ENCODE measurements around the gene ANKS6. TPM values are rescaled to one million over a fixed set of nuclear protein-coding genes. Genes with fewer than 3 reads are reported as not detected.

The ANKS6 gene
- total and polyA plus RNA-seq, 2 experiments from 2014 or later, result 36.9 to 59.0 TPM

- Histone ChIP-seq H3K27ac (ENCODE audit: low read depth) (no peak overlapping the region), H4K20me1 (replicated peaks; ENCODE audit: insufficient read depth) (peaks cover 3% of the 10 kb centered on the region; the same call in 1 of the 2 replicates), H3K27me3 (ENCODE audit: insufficient read depth) (peaks cover 24% of the 10 kb centered on the region), H3K9me2 (ENCODE audit: insufficient read depth) (no peaks in the 10 kb centered on the region), H3K36me3 (ENCODE audit: insufficient read depth) (no peaks in the 10 kb centered on the region), H3K4me1 (ENCODE audit: insufficient read depth) (peaks cover 23% of the 10 kb centered on the region), H3K4me3 (no peak overlapping the region), H3K79me2 (replicated peaks; ENCODE audit: insufficient read depth) (no peaks in the 10 kb centered on the region), H2AFZ (no peak overlapping the region), H3K4me2 (no peak overlapping the region), H3F3A (replicated peaks; ENCODE audit: low read depth) (0 out of 2 replicates have a peak, but pooled peaks cover 6% of the 10 kb centered on the region)
- Mint-ChIP-seq H3K4me1 (peaks cover 31% of the 10 kb centered on the region), H3K36me3 (ENCODE audit: low read depth) (no peaks in the 10 kb centered on the region), H3K27me3 (ENCODE audit: insufficient read depth, low read depth, poor library complexity) (peaks cover 17% of the 10 kb centered on the region), H3K9me3 (no peaks in the 10 kb centered on the region), H3K27ac (no peak overlapping the region), H3K4me3 (no peak overlapping the region)
- DNase-seq (ENCODE audit: low spot score), result no peak
- no peak for ATAC-seq
- TF ChIP-seq EZH2phosphoT487 (IDR thresholded peaks at IDR 0.05; ENCODE audit: unreplicated experiment), result no peak
- TF ChIP-seq POLR2AphosphoS5 (IDR thresholded peaks at IDR 0.05; ENCODE audit: low read depth), result no peak
- TF ChIP-seq, protein P1, sequence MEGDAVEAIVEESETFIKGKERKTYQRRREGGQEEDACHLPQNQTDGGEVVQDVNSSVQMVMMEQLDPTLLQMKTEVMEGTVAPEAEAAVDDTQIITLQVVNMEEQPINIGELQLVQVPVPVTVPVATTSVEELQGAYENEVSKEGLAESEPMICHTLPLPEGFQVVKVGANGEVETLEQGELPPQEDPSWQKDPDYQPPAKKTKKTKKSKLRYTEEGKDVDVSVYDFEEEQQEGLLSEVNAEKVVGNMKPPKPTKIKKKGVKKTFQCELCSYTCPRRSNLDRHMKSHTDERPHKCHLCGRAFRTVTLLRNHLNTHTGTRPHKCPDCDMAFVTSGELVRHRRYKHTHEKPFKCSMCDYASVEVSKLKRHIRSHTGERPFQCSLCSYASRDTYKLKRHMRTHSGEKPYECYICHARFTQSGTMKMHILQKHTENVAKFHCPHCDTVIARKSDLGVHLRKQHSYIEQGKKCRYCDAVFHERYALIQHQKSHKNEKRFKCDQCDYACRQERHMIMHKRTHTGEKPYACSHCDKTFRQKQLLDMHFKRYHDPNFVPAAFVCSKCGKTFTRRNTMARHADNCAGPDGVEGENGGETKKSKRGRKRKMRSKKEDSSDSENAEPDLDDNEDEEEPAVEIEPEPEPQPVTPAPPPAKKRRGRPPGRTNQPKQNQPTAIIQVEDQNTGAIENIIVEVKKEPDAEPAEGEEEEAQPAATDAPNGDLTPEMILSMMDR (conservative IDR thresholded peaks at IDR 0.05; ENCODE audit: low read depth in 2 of 2), result no peak
- TF ChIP-seq ETS1 (IDR thresholded peaks at IDR 0.05), result no peak
These were observed 14.8 kb upstream of the ANKS6 start for GRCh38 chr9:98811051-98811650.

GRCh38 chr9:98810102-98810842 is 13.9 kb upstream of the ANKS6 start:
- Histone ChIP-seq H3K9me2 (ENCODE audit: insufficient read depth) (no peaks in the 10 kb centered on the region), H3K4me1 (ENCODE audit: insufficient read depth) (peaks cover 23% of the 10 kb centered on the region), H2AFZ (no peak overlapping the region), H3K4me3 (no peak overlapping the region), H3K4me2 (0 out of 2 replicates have a peak overlapping the region, but pooled peaks have one; percentile 91), H3K36me3 (ENCODE audit: insufficient read depth) (no peaks in the 10 kb centered on the region), H3K27me3 (ENCODE audit: insufficient read depth) (peaks cover 24% of the 10 kb centered on the region), H4K20me1 (replicated peaks; ENCODE audit: insufficient read depth) (peaks cover 3% of the 10 kb centered on the region; the same call in 1 of the 2 replicates), H3F3A (replicated peaks; ENCODE audit: low read depth) (0 out of 2 replicates have a peak, but pooled peaks cover 6% of the 10 kb centered on the region), H3K79me2 (replicated peaks; ENCODE audit: insufficient read depth) (no peaks in the 10 kb centered on the region), H3K27ac (ENCODE audit: low read depth) (no peak overlapping the region)
- DNase-seq (ENCODE audit: low spot score) (no peak), ATAC-seq (peak; percentile 12)
- TF ChIP-seq, protein P1 (conservative IDR thresholded peaks at IDR 0.05; ENCODE audit: low read depth in 2 of 2), result no peak
- H3K27me3 Mint-ChIP-seq (ENCODE audit: insufficient read depth, low read depth, poor library complexity), result peaks cover 17% of the 10 kb centered on the region
- no peaks in the 10 kb centered on the region for H3K36me3 Mint-ChIP-seq (ENCODE audit: low read depth)
- no peak overlapping the region; the same call in 2 of the 3 replicates for H3K4me3 Mint-ChIP-seq
- peaks cover 31% of the 10 kb centered on the region for H3K4me1 Mint-ChIP-seq
- H3K9me3 Mint-ChIP-seq, result no peaks in the 10 kb centered on the region
- H3K27ac Mint-ChIP-seq, result peak overlapping the region; percentile 8; the same call in 1 of the 2 replicates
